Hepatocyte (in vitro differentiated cells): Measurements from ENCODE around the gene ZNF488.

Experiments
- CTCF ChIP-seq: fragments of 200-600 bp; sonication (generic); IDR thresholded peaks from 2 replicates; pipeline ENCODE4 v1.5.1; 2016; ENCODE audit warnings: antibody characterized with exemption, mild to moderate bottlenecking; ENCODE audit not compliant: poor library complexity
- EZH2 ChIP-seq: fragments of 200-600 bp; sonication (generic); IDR thresholded peaks from 2 replicates; pipeline ENCODE4 v1.6.1; 2016; ENCODE audit warnings: antibody characterized with exemption, mild to moderate bottlenecking, borderline replicate concordance

DNA sequence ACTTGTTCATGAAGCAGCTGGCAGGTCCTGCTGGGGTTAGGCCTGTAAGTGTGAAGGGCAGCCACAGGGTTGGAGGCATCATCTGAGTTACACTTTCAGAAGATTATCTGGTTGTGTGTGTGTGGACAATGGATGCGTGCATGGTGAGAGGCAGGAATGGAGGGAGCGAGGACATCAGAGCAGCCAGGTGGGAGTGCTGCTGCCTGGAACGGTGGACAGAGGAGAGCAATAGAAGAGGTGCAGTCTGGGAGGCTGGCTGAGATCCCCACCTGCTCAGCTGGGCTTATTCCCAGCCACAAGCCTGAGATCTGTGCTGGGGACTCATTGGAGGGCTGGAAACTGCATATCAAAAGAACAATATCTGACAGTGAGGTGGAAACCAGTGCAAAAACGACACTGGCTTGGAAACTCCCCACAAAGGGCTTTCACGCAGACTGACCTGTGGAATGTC, 17.9 kb downstream of the ZNF488 start:
- TF ChIP-seq CTCF (no peak), EZH2 (no peak)
